ENCODE data around the gene ASCC3.

DNA sequence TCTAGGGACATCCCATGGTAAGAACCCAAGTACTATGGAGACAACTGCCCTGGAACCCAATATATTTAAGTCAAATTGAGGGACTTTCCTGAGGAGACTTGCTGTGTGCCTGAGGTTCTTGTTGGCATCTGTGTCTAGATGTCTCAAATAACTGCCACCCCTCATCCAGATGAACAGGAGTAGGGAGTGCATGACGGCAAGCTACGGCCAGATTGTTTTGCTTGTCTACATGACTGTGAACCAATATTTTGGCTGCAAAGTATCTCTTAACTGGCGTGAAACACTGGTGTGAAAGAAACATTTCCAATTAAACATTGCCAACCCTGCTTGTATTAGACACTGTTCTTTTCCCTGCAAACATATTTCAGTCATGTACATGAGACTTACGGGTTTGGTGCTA, 364.0 kb downstream of the ASCC3 start:
- no peak for TF ChIP-seq EZH2phosphoT487 (IDR thresholded peaks at IDR 0.05; ENCODE audit: insufficient read depth, low read depth)
- TF ChIP-seq EZH2 (IDR thresholded peaks at IDR 0.05; ENCODE audit: insufficient read depth, poor library complexity, severe bottlenecking): no peak

Data from GM23248 (cell line).